Activated T-cell treated with anti-CD3 and anti-CD28 coated beads, Interleukin-2, amount 50 U/mL, for 4 hours (primary cell): ENCODE measurements around the gene ELP2. TPM values are rescaled to one million over a fixed set of nuclear protein-coding genes. Genes with fewer than 3 reads are reported as not detected.
"Not testable (repeated sequence)": the region's sequence is repeated elsewhere in the genome, so short reads cannot be mapped to it uniquely, and the experiment has no call there.

ENCODE experiments used
- ATAC-seq, 2 donors: fragments of 200-7000 bp; cut with Tn5 transposase; one replicate each; pipeline ENCODE4 v1.10.0; 2021
- DNase-seq: peaks from one replicate; pipeline ENCODE4 v3.0.0-alpha.2; 2020
- H3K27me3 Mint-ChIP-seq: one replicate; pipeline ENCODE4 v1.8.0; 2021; ENCODE audit warnings: low read depth, mixed read lengths
- H3K36me3 Mint-ChIP-seq: one replicate; pipeline ENCODE4 v1.8.0; 2022; ENCODE audit warnings: mixed read lengths; ENCODE audit not compliant: insufficient read depth
- H3K4me1 Mint-ChIP-seq: one replicate; pipeline ENCODE4 v1.8.0; 2021; ENCODE audit warnings: low read depth, mixed read lengths
- H3K4me3 Mint-ChIP-seq: one replicate; pipeline ENCODE4 v1.8.0; 2021; ENCODE audit warnings: mild to moderate bottlenecking, moderate library complexity, mixed read lengths
- H3K9me3 Mint-ChIP-seq: one replicate; pipeline ENCODE4 v1.8.0; 2021; ENCODE audit warnings: mixed read lengths
- total RNA-seq, 3 donors: library from RNA; stranded (reverse); gene quantifications; one replicate each; pipeline ENCODE4 v1.2.1, GENCODE V29; 2021

The ELP2 gene
- total RNA-seq, 3 donors from 2014 or later: 91.2 to 114 (median 99.2) TPM

- H3K27me3 Mint-ChIP-seq: no peaks in the 10 kb centered on the region
- no peak overlapping the region for H3K4me3 Mint-ChIP-seq
- no peak for ATAC-seq
- no peak for DNase-seq
- peaks cover 7% of the 10 kb centered on the region for H3K4me1 Mint-ChIP-seq
- H3K36me3 Mint-ChIP-seq: peaks cover 13% of the 10 kb centered on the region
- H3K9me3 Mint-ChIP-seq: no peaks in the 10 kb centered on the region
These were observed 22.2 kb upstream of the ELP2 start for GRCh38 chr18:36107477-36107876.

GRCh38 chr18:36108196-36108595 is 21.5 kb upstream of the ELP2 start:
- Mint-ChIP-seq H3K27me3 (no peaks in the 10 kb centered on the region), H3K9me3 (no peaks in the 10 kb centered on the region), H3K4me3 (no peak overlapping the region), H3K4me1 (peaks cover 7% of the 10 kb centered on the region), H3K36me3 (peaks cover 14% of the 10 kb centered on the region)
- no peak for DNase-seq
- ATAC-seq: no peak

DNA sequence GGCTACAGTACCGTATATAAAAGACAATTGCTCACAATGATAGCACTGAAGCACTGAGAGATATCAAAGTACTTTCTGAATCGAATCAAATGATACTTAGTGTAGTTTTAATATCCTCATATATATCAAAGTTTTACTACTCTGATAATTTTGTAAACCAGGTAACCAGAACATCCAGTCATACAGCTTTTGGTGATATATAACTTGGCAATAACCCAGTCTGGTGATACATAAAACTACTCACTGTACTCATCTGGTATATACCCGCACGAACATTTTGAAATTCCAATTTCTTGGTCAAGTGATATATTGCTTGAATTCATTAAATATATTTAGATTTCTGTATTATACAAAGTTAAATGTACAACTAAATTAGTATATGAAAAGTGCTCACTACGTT is 21.1 kb upstream of the ELP2 start:
- Mint-ChIP-seq H3K4me1 (peaks cover 3% of the 10 kb centered on the region), H3K27me3 (no peaks in the 10 kb centered on the region), H3K36me3 (peaks cover 14% of the 10 kb centered on the region), H3K9me3 (no peaks in the 10 kb centered on the region), H3K4me3 (no peak overlapping the region)
- no peak for ATAC-seq
- no peak for DNase-seq

- no peak for ATAC-seq
- no peak overlapping the region for H3K4me3 Mint-ChIP-seq
- no peaks in the 10 kb centered on the region for H3K4me1 Mint-ChIP-seq
- no peak for DNase-seq
- H3K27me3 Mint-ChIP-seq: no peaks in the 10 kb centered on the region
- H3K9me3 Mint-ChIP-seq: no peaks in the 10 kb centered on the region
- peaks cover 19% of the 10 kb centered on the region for H3K36me3 Mint-ChIP-seq
These were observed 20.0 kb upstream of the ELP2 start for GRCh38 chr18:36109737-36110136.

GRCh38 chr18:36112302-36112701 is 17.4 kb upstream of the ELP2 start:
- H3K36me3 Mint-ChIP-seq: peaks cover 28% of the 10 kb centered on the region
- DNase-seq (no peak), ATAC-seq (no peak)
- no peak overlapping the region for H3K4me3 Mint-ChIP-seq
- no peaks in the 10 kb centered on the region for H3K4me1 Mint-ChIP-seq
- H3K9me3 Mint-ChIP-seq: no peaks in the 10 kb centered on the region
- no peaks in the 10 kb centered on the region for H3K27me3 Mint-ChIP-seq

- H3K27me3 Mint-ChIP-seq: no peaks in the 10 kb centered on the region
- H3K4me1 Mint-ChIP-seq: no peaks in the 10 kb centered on the region
- ATAC-seq: no peak
- no peak overlapping the region for H3K4me3 Mint-ChIP-seq
- H3K36me3 Mint-ChIP-seq: peaks cover 33% of the 10 kb centered on the region
- DNase-seq: no peak
- no peaks in the 10 kb centered on the region for H3K9me3 Mint-ChIP-seq
These were observed 15.4 kb upstream of the ELP2 start for GRCh38 chr18:36114251-36114650.

DNA sequence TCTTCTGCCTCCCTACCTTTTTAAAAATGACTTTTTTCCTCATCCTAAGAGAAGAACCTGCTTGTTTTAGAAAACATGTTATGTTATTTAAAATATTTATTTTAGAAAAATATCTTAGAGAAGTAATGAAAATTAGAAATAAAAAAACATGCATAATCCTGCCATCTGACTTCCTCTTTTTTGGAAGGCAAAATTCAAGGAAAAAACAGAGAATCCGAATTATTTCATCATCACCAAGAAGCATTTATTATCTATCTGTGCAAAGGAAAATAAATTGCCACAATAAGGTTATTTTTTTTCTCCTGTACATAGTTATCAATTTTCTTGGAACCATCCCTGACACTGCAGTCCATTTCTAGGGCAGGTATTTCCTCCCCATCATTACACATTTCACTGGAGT is 15.0 kb upstream of the ELP2 start:
- Mint-ChIP-seq H3K4me1 (no peaks in the 10 kb centered on the region), H3K36me3 (peaks cover 30% of the 10 kb centered on the region), H3K27me3 (no peaks in the 10 kb centered on the region), H3K4me3 (no peak overlapping the region), H3K9me3 (no peaks in the 10 kb centered on the region)
- no peak for DNase-seq
- ATAC-seq: no peak

DNA sequence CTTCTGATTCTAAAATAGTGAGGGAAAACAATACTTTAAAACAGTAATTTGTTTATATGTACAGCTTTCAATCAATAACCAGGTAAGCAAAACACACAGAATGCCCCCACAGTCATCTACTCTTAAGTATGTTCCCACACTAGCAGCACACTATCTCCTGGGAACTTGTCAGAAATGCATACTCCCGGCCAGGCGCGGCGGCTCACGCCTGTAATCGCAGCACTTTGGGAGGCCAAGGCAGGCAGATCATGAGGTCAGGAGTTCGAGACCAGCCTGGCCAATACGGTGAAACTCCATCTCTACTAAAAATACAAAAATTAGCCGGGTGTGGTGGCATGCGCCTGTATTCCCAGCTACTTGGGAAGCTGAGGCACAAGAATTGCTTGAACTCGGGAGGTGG is 12.9 kb upstream of the ELP2 start:
- not testable (repeated sequence) for H3K4me3 Mint-ChIP-seq, DNase-seq, H3K9me3 Mint-ChIP-seq, H3K4me1 Mint-ChIP-seq, ATAC-seq, H3K27me3 Mint-ChIP-seq
- peaks cover 29% of the 10 kb centered on the region for H3K36me3 Mint-ChIP-seq

- DNase-seq: no peak
- H3K4me1 Mint-ChIP-seq: peaks cover 2% of the 10 kb centered on the region
- no peaks in the 10 kb centered on the region for H3K9me3 Mint-ChIP-seq
- no peaks in the 10 kb centered on the region for H3K27me3 Mint-ChIP-seq
- H3K4me3 Mint-ChIP-seq: no peak overlapping the region
- peaks cover 44% of the 10 kb centered on the region for H3K36me3 Mint-ChIP-seq
- ATAC-seq: no peak
These were observed 9.4 kb upstream of the ELP2 start for GRCh38 chr18:36120297-36120696.

DNA sequence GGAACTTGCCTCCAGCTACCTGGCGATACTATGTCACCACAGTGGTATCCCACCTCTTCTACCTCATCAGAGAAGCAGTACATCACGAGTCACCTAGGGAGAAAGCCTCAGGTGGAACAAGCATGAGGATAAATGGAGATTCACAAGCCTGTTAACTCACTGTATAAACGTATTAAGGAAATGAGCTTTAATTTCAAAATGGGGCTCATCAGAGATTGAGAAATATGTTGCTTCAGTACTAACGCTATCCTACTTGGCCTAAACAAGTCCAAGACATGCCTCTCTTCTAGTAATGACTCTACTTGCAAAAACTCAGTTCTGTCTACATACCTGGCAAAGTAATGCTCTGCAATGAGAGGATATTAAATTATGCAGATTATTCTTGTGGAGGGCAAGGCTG is 4.9 kb upstream of the ELP2 start:
- no peak overlapping the region for H3K4me3 Mint-ChIP-seq
- H3K36me3 Mint-ChIP-seq: peaks cover 38% of the 10 kb centered on the region
- no peaks in the 10 kb centered on the region for H3K9me3 Mint-ChIP-seq
- no peaks in the 10 kb centered on the region for H3K27me3 Mint-ChIP-seq
- ATAC-seq (no peak), DNase-seq (no peak)
- H3K4me1 Mint-ChIP-seq: peaks cover 24% of the 10 kb centered on the region

DNA sequence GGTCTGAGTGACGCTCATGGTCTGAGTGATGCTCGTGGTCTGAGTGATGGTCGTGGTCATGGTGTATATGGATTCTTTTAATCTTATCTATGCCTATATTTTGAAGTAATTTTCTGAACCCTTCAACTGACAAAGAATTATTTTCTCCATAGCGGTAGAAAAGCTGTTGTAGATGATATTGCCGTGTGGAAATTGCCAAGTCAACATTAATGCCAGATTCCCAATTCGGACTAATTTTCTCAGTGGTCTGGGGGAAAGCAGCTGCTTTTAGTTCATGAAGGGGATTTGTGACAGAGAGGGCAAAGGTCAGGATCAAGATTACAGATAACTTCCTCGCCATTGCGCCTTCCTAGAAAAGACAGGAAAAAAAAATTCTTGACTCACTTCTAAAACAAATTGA is 3.0 kb upstream of the ELP2 start:
- H3K4me3 Mint-ChIP-seq: no peak overlapping the region
- peaks cover 40% of the 10 kb centered on the region for H3K36me3 Mint-ChIP-seq
- H3K9me3 Mint-ChIP-seq: no peaks in the 10 kb centered on the region
- H3K4me1 Mint-ChIP-seq: peaks cover 37% of the 10 kb centered on the region
- no peaks in the 10 kb centered on the region for H3K27me3 Mint-ChIP-seq
- no peak for DNase-seq
- no peak for ATAC-seq

DNA sequence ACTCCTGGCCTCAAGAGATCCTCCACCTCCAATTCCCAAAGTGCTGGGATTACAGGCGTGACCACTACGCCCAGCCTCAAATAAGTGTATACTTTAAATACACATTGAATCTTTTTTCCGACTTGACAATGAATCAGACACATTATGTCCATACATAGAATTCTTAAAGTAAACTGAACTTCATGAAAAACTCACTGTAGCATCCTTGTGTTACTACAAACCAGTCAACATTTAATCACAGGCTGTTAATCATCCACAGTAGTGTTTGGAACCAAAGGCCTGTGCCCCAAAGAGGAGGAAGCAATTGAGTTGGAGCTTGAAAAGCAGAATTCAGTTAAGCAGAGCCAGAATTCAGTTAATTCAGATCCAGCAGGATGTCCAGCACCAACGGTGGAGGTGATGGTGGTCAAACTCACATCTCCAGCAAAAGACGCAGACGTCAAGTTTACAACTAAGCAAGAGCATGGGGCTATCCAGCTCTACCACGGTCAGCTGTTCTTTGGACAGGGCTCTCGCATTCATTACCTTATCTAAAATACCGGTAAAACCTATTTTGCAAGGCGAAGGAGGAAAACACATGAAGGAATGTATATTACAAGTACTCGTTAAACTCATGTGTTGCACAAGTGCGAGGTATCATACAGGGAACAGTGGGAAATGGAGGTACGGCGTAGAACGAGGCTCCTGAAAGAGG is 1.7 kb upstream of the ELP2 start:
- peak overlapping the region; percentile 95 for H3K4me3 Mint-ChIP-seq
- H3K9me3 Mint-ChIP-seq: no peaks in the 10 kb centered on the region
- peaks cover 32% of the 10 kb centered on the region for H3K36me3 Mint-ChIP-seq
- H3K27me3 Mint-ChIP-seq: no peaks in the 10 kb centered on the region
- peaks cover 49% of the 10 kb centered on the region for H3K4me1 Mint-ChIP-seq
- no peak for DNase-seq
- ATAC-seq: no peak

GRCh38 chr18:36128530-36128870 is 1.2 kb upstream of the ELP2 start:
- no peak for DNase-seq
- peak overlapping the region; percentile 95 for H3K4me3 Mint-ChIP-seq
- ATAC-seq: no peak
- no peaks in the 10 kb centered on the region for H3K27me3 Mint-ChIP-seq
- peaks cover 29% of the 10 kb centered on the region for H3K36me3 Mint-ChIP-seq
- peaks cover 52% of the 10 kb centered on the region for H3K4me1 Mint-ChIP-seq
- H3K9me3 Mint-ChIP-seq: no peaks in the 10 kb centered on the region

GRCh38 chr18:36128907-36129299 is 796 bp upstream of the ELP2 start:
- no peaks in the 10 kb centered on the region for H3K9me3 Mint-ChIP-seq
- DNase-seq (no peak), ATAC-seq (peak in 1 of 2 donors; percentile 6)
- peaks cover 53% of the 10 kb centered on the region for H3K4me1 Mint-ChIP-seq
- H3K36me3 Mint-ChIP-seq: peaks cover 27% of the 10 kb centered on the region
- no peaks in the 10 kb centered on the region for H3K27me3 Mint-ChIP-seq
- H3K4me3 Mint-ChIP-seq: peak overlapping the region; percentile 95

DNA sequence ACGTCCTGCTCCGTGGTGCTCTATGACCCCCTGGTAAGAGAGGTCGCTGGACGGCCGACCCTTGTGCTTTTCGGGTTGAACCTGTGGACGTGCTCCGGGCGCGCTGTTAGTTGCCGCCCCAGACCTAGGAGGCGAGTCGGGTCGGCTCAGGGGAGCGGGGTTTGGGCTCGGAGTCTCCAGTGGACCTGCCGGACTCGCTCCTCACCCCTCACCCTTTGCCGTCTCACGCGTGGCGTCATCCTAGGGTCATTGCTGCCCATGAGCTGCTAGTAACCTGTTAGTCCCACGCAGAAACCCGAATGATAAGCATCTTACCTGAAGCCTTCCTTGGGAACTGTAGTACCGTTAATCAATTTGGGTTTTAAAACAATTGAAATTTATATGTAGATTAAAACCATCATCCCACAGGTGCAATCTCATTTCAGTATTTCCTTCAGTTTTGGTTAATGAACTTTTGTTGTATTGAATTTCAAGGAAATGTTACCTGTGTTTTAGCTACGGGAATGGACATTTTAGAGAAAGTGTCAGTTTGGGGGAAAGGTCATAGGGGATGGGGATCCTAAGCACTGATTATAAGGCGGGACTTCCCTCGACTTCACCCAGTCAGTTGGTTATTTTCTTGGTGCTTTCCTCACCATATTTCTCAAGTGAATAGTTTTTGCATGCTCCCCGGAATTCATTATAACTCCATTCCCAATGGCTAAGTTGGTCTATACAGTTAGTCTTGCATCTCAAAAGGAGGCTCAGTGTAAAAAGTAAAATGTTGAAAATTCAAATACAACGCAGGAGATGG is 536 bp downstream of the ELP2 start:
- no peaks in the 10 kb centered on the region for H3K27me3 Mint-ChIP-seq
- H3K4me3 Mint-ChIP-seq: peak overlapping the region; percentile 95
- peaks cover 56% of the 10 kb centered on the region for H3K4me1 Mint-ChIP-seq
- H3K9me3 Mint-ChIP-seq: no peaks in the 10 kb centered on the region
- DNase-seq: no peak
- ATAC-seq: peak; percentile 8 to 11
- peaks cover 22% of the 10 kb centered on the region for H3K36me3 Mint-ChIP-seq
